ENCODE data around the gene PTCD2. TPM values are rescaled to one million over a fixed set of nuclear protein-coding genes. Genes with fewer than 3 reads are reported as not detected.
"Not testable (repeated sequence)": the region's sequence is repeated elsewhere in the genome, so short reads cannot be mapped to it uniquely, and the experiment has no call there.

The PTCD2 gene
- total RNA-seq, 1 experiment from 2014 or later: 19.3 TPM

GRCh38 chr5:72314571-72315172 is 5.5 kb upstream of the PTCD2 start:
- no peaks in the 10 kb centered on the region for H3K27me3 ChIP-seq (ENCODE audit: insufficient read depth, low read length)
- no peak overlapping the region for H3K9ac ChIP-seq (ENCODE audit: low read length)
- no peaks in the 10 kb centered on the region for H3K9me3 ChIP-seq (ENCODE audit: control insufficient read depth in 1 of 2, insufficient read depth in 1 of 2, low read depth in 1 of 2, low read length in 2 of 2)
- intact Hi-C loops (cut with micrococcal nuclease): no loop called here
- RAD21 ChIA-PET (ENCODE audit: low non-redundant PET in 1 of 2, low total read pairs in 2 of 2, uncharacterized antibody in 2 of 2, unreplicated experiment in 2 of 2): no interaction called here
- H3K79me2 ChIP-seq (ENCODE audit: insufficient read depth, low read length): peaks cover 94% of the 10 kb centered on the region
- H3K27ac ChIP-seq (ENCODE audit: low read depth, low read length): no peak overlapping the region
- H3K4me3 ChIP-seq (replicated peaks in 1 of 2; ENCODE audit: low read depth in 1 of 2, low read length in 2 of 2): no peak overlapping the region
- ATAC-seq (peak; percentile 65), DNase-seq (ENCODE audit: low read depth, low spot score) (no peak)
- H3K36me3 ChIP-seq (ENCODE audit: control insufficient read depth in 1 of 2, insufficient read depth in 2 of 2, low read length in 2 of 2): peaks cover 24 to 38% of the 10 kb centered on the region in 2 experiments
- POLR2A ChIA-PET: no interaction called here
- H2AFZ ChIP-seq (ENCODE audit: low read depth, low read length, poor library complexity, severe bottlenecking): no peak overlapping the region
- H3K4me2 ChIP-seq (ENCODE audit: low read length): no peak overlapping the region
- CTCF ChIA-PET: interaction anchor here (0.8 kb wide), 1 partner anchor 13 kb away, joined by 4 read pairs; no protein-coding TSS in a partner anchor
- H3K4me1 ChIP-seq (ENCODE audit: control insufficient read depth in 1 of 2, insufficient read depth in 2 of 2, low read length in 2 of 2): peaks cover 4 to 11% of the 10 kb centered on the region in 2 experiments; a peak in 3 of 4 replicates
- BruUV-seq (replicated peaks): no TSS peak
- TF ChIP-seq FOSL1 (IDR thresholded peaks at IDR 0.05; ENCODE audit: low read depth) (no peak), CTCF (IDR thresholded peaks at IDR 0.05 in 2 of 3, conservative IDR thresholded peaks at IDR 0.05 in 1 of 3; ENCODE audit: borderline replicate concordance in 1 of 3, insufficient read depth in 1 of 3, low read depth in 2 of 3, low read length in 2 of 3) (peak in 1 of 3 experiments; percentile 23; a peak in 1 of 6 replicates), SP1 (IDR thresholded peaks at IDR 0.05; ENCODE audit: low read depth) (no peak), CBX3 (IDR thresholded peaks at IDR 0.05; ENCODE audit: low read depth) (no peak)
- no peaks in the 10 kb centered on the region for H3K9me2 ChIP-seq (ENCODE audit: insufficient read depth)
- peaks cover 4% of the 10 kb centered on the region; the same call in 1 of the 2 replicates for H4K20me1 ChIP-seq (ENCODE audit: insufficient read depth)

GRCh38 chr5:72319435-72319975 is 668 bp upstream of the PTCD2 start:
- DNase-seq (ENCODE audit: low read depth, low spot score); H3K9me3 ChIP-seq (ENCODE audit: control insufficient read depth in 1 of 2, insufficient read depth in 1 of 2, low read depth in 1 of 2, low read length in 2 of 2); RAD21 ChIA-PET (ENCODE audit: low non-redundant PET in 1 of 2, low total read pairs in 2 of 2, uncharacterized antibody in 2 of 2, unreplicated experiment in 2 of 2); H3K9me2 ChIP-seq (ENCODE audit: insufficient read depth); H3K36me3 ChIP-seq (ENCODE audit: control insufficient read depth in 1 of 2, insufficient read depth in 2 of 2, low read length in 2 of 2); H4K20me1 ChIP-seq (ENCODE audit: insufficient read depth); intact Hi-C loops (cut with micrococcal nuclease); H2AFZ ChIP-seq (ENCODE audit: low read depth, low read length, poor library complexity, severe bottlenecking); H3K27me3 ChIP-seq (ENCODE audit: insufficient read depth, low read length): not testable (repeated sequence)
- ChIA-PET POLR2A (interaction anchor here (0.7 to 1.5 kb wide), 6 partner anchors 9 to 448 kb away, joined by 4 to 9 read pairs (median 6); no protein-coding TSS in a partner anchor), CTCF (interaction anchor here (0.9 to 1.2 kb wide), 3 partner anchors 11 to 20 kb away, joined by 3 to 9 read pairs (median 3); no protein-coding TSS in a partner anchor)
- Histone ChIP-seq H3K4me3 (replicated peaks in 1 of 2; ENCODE audit: low read depth in 1 of 2, low read length in 2 of 2) (peak overlapping the region; percentile 86 to 90), H3K4me1 (ENCODE audit: control insufficient read depth in 1 of 2, insufficient read depth in 2 of 2, low read length in 2 of 2) (peaks cover 18 to 31% of the 10 kb centered on the region in 2 experiments), H3K79me2 (ENCODE audit: insufficient read depth, low read length) (peaks cover 78% of the 10 kb centered on the region), H3K4me2 (ENCODE audit: low read length) (peak overlapping the region; percentile 94), H3K27ac (ENCODE audit: low read depth, low read length) (peak overlapping the region; percentile 67), H3K9ac (ENCODE audit: low read length) (peak overlapping the region; percentile 89)
- ATAC-seq: peak; percentile 12
- TSS peak; percentile 72 for BruUV-seq (replicated peaks)

Measured in HCT116 (cell line).